ENCODE measurements around the gene CCR7.

CCR7 gene

GRCh38 chr17:40541873-40542557 is 23.3 kb downstream of the CCR7 start:
- peaks cover 58% of the 10 kb centered on the region for H3K4me1 ChIP-seq (ENCODE audit: insufficient read depth, low read length)
- no peak overlapping the region for H3K4me3 ChIP-seq (ENCODE audit: low read depth in 1 of 2, low read length in 2 of 2)
- H3K9me3 ChIP-seq (ENCODE audit: low read length), result no peaks in the 10 kb centered on the region
- H3K36me3 ChIP-seq (ENCODE audit: insufficient read depth, low read length), result no peaks in the 10 kb centered on the region
- no peaks in the 10 kb centered on the region for H3K27me3 ChIP-seq (ENCODE audit: control insufficient read depth in 1 of 2, insufficient read depth in 2 of 2, low read length in 2 of 2)
- H3K9ac ChIP-seq (ENCODE audit: low read length), result no peak overlapping the region
- peak overlapping the region; percentile 81 for H3K27ac ChIP-seq (ENCODE audit: low read depth, low read length)

- Histone ChIP-seq H3K9me3 (ENCODE audit: low read length) (no peaks in the 10 kb centered on the region), H3K4me1 (ENCODE audit: insufficient read depth, low read length) (peaks cover 65% of the 10 kb centered on the region), H3K27ac (ENCODE audit: low read depth, low read length) (peak overlapping the region; percentile 81), H3K36me3 (ENCODE audit: insufficient read depth, low read length) (no peaks in the 10 kb centered on the region), H3K4me3 (ENCODE audit: low read depth in 1 of 2, low read length in 2 of 2) (no peak overlapping the region), H3K27me3 (ENCODE audit: control insufficient read depth in 1 of 2, insufficient read depth in 2 of 2, low read length in 2 of 2) (no peaks in the 10 kb centered on the region), H3K9ac (ENCODE audit: low read length) (no peak overlapping the region)
Observed at GRCh38 chr17:40541060-40541872, 24.0 kb downstream of the CCR7 start.

GRCh38 chr17:40540448-40540847 is 24.8 kb downstream of the CCR7 start:
- Histone ChIP-seq H3K9ac (ENCODE audit: low read length) (no peak overlapping the region), H3K36me3 (ENCODE audit: insufficient read depth, low read length) (no peaks in the 10 kb centered on the region), H3K27ac (ENCODE audit: low read depth, low read length) (peak overlapping the region; percentile 33), H3K4me1 (ENCODE audit: insufficient read depth, low read length) (peaks cover 74% of the 10 kb centered on the region), H3K9me3 (ENCODE audit: low read length) (no peaks in the 10 kb centered on the region), H3K27me3 (ENCODE audit: control insufficient read depth in 1 of 2, insufficient read depth in 2 of 2, low read length in 2 of 2) (no peaks in the 10 kb centered on the region), H3K4me3 (ENCODE audit: low read depth in 1 of 2, low read length in 2 of 2) (no peak overlapping the region)

- no peaks in the 10 kb centered on the region for H3K36me3 ChIP-seq (ENCODE audit: insufficient read depth, low read length)
- no peak overlapping the region for H3K4me3 ChIP-seq (ENCODE audit: low read depth in 1 of 2, low read length in 2 of 2)
- H3K4me1 ChIP-seq (ENCODE audit: insufficient read depth, low read length), result peaks cover 74% of the 10 kb centered on the region
- H3K9me3 ChIP-seq (ENCODE audit: low read length), result no peaks in the 10 kb centered on the region
- H3K9ac ChIP-seq (ENCODE audit: low read length), result no peak overlapping the region
- H3K27me3 ChIP-seq (ENCODE audit: control insufficient read depth in 1 of 2, insufficient read depth in 2 of 2, low read length in 2 of 2), result no peaks in the 10 kb centered on the region
- peak overlapping the region; percentile 33 for H3K27ac ChIP-seq (ENCODE audit: low read depth, low read length)
Observed at GRCh38 chr17:40539711-40540411, 25.4 kb downstream of the CCR7 start.

GRCh38 chr17:40538936-40539705 is 26.2 kb downstream of the CCR7 start:
- Histone ChIP-seq H3K9ac (ENCODE audit: low read length) (no peak overlapping the region), H3K27ac (ENCODE audit: low read depth, low read length) (peak overlapping the region; percentile 33), H3K27me3 (ENCODE audit: control insufficient read depth in 1 of 2, insufficient read depth in 2 of 2, low read length in 2 of 2) (no peaks in the 10 kb centered on the region), H3K36me3 (ENCODE audit: insufficient read depth, low read length) (no peaks in the 10 kb centered on the region), H3K4me3 (ENCODE audit: low read depth in 1 of 2, low read length in 2 of 2) (no peak overlapping the region), H3K4me1 (ENCODE audit: insufficient read depth, low read length) (peaks cover 74% of the 10 kb centered on the region), H3K9me3 (ENCODE audit: low read length) (no peaks in the 10 kb centered on the region)

- peaks cover 75% of the 10 kb centered on the region for H3K4me1 ChIP-seq (ENCODE audit: insufficient read depth, low read length)
Observed at GRCh38 chr17:40538019-40538935, 27.0 kb downstream of the CCR7 start.

GRCh38 chr17:40536295-40537171 is 28.7 kb downstream of the CCR7 start:
- no peaks in the 10 kb centered on the region for H3K27me3 ChIP-seq (ENCODE audit: control insufficient read depth in 1 of 2, insufficient read depth in 2 of 2, low read length in 2 of 2)
- H3K36me3 ChIP-seq (ENCODE audit: insufficient read depth, low read length), result no peaks in the 10 kb centered on the region
- no peak overlapping the region for H3K9ac ChIP-seq (ENCODE audit: low read length)
- H3K4me1 ChIP-seq (ENCODE audit: insufficient read depth, low read length), result peaks cover 70% of the 10 kb centered on the region
- H3K27ac ChIP-seq (ENCODE audit: low read depth, low read length), result peak overlapping the region; percentile 22
- no peaks in the 10 kb centered on the region for H3K9me3 ChIP-seq (ENCODE audit: low read length)
- H3K4me3 ChIP-seq (ENCODE audit: low read depth in 1 of 2, low read length in 2 of 2), result no peak overlapping the region

More at GRCh38 chr17:40538019-40538935, 27.0 kb downstream of the CCR7 start:
- H3K27me3 ChIP-seq (ENCODE audit: control insufficient read depth in 1 of 2, insufficient read depth in 2 of 2, low read length in 2 of 2), result no peaks in the 10 kb centered on the region
- H3K9ac ChIP-seq (ENCODE audit: low read length), result no peak overlapping the region
- no peak overlapping the region for H3K4me3 ChIP-seq (ENCODE audit: low read depth in 1 of 2, low read length in 2 of 2)
- H3K36me3 ChIP-seq (ENCODE audit: insufficient read depth, low read length), result no peaks in the 10 kb centered on the region
- H3K27ac ChIP-seq (ENCODE audit: low read depth, low read length), result peak overlapping the region; percentile 29
- H3K9me3 ChIP-seq (ENCODE audit: low read length), result no peaks in the 10 kb centered on the region

- H3K9ac ChIP-seq (ENCODE audit: low read length), result no peak overlapping the region
- H3K27ac ChIP-seq (ENCODE audit: low read depth, low read length), result no peak overlapping the region
- no peaks in the 10 kb centered on the region for H3K9me3 ChIP-seq (ENCODE audit: low read length)
- H3K27me3 ChIP-seq (ENCODE audit: control insufficient read depth in 1 of 2, insufficient read depth in 2 of 2, low read length in 2 of 2), result no peaks in the 10 kb centered on the region
- peaks cover 64% of the 10 kb centered on the region for H3K4me1 ChIP-seq (ENCODE audit: insufficient read depth, low read length)
- no peak overlapping the region for H3K4me3 ChIP-seq (ENCODE audit: low read depth in 1 of 2, low read length in 2 of 2)
- no peaks in the 10 kb centered on the region for H3K36me3 ChIP-seq (ENCODE audit: insufficient read depth, low read length)
Observed at GRCh38 chr17:40535924-40536294, 29.4 kb downstream of the CCR7 start.

- Histone ChIP-seq H3K27ac (ENCODE audit: low read depth, low read length) (no peak overlapping the region), H3K9ac (ENCODE audit: low read length) (no peak overlapping the region)
Observed at GRCh38 chr17:40535438-40535837, 29.8 kb downstream of the CCR7 start.

More at GRCh38 chr17:40535438-40535837, 29.8 kb downstream of the CCR7 start:
- Histone ChIP-seq H3K4me3 (ENCODE audit: low read depth in 1 of 2, low read length in 2 of 2) (no peak overlapping the region), H3K4me1 (ENCODE audit: insufficient read depth, low read length) (peaks cover 61% of the 10 kb centered on the region), H3K36me3 (ENCODE audit: insufficient read depth, low read length) (no peaks in the 10 kb centered on the region), H3K9me3 (ENCODE audit: low read length) (no peaks in the 10 kb centered on the region), H3K27me3 (ENCODE audit: control insufficient read depth in 1 of 2, insufficient read depth in 2 of 2, low read length in 2 of 2) (no peaks in the 10 kb centered on the region)
